Measurements from ENCODE around the gene FGF11. TPM values are rescaled to one million over a fixed set of nuclear protein-coding genes. Genes with fewer than 3 reads are reported as not detected.
A peak's percentile ranks its signal among the peaks of the same experiment; 100 is the strongest.

Gene FGF11
- total and polyA plus RNA-seq, 2 donors (not counting 3 experiments of a cell fraction or from before 2014, with no cell fraction given): 0.70 TPM; not detected in 1

- Histone ChIP-seq H3K9ac (replicated peaks; ENCODE audit: extremely low read depth, insufficient read depth, low read length) (no peak overlapping the region), H3K27ac (ENCODE audit: insufficient read depth, low read depth, low read length) (no peak overlapping the region), H3K4me1 (ENCODE audit: control insufficient read depth, extremely low read depth, insufficient read depth, low read length) (peaks cover 11% of the 10 kb centered on the region), H3K36me3 (ENCODE audit: control insufficient read depth in 2 of 2, extremely low read depth in 1 of 2, insufficient read depth in 2 of 2, low read length in 2 of 2) (no peaks in the 10 kb centered on the region), H2AFZ (ENCODE audit: low read depth, low read length) (peak overlapping the region; percentile 71), H4K20me1 (replicated peaks; ENCODE audit: control insufficient read depth, extremely low read depth, insufficient read depth, low read length) (no peaks in the 10 kb centered on the region), H3K4me2 (ENCODE audit: insufficient read depth, low read length) (peak overlapping the region; percentile 67), H3K9me1 (replicated peaks; ENCODE audit: control insufficient read depth, extremely low read depth, insufficient read depth, low read length) (no peaks in the 10 kb centered on the region), H3K9me3 (replicated peaks; ENCODE audit: control insufficient read depth, insufficient read depth, low read length) (no peaks in the 10 kb centered on the region), H3K4me3 (replicated peaks in 1 of 3; ENCODE audit: insufficient read depth in 1 of 3, low read depth in 1 of 3, low read length in 3 of 3) (peak overlapping the region in 1 of 3 experiments; percentile 25), H3K79me2 (ENCODE audit: control insufficient read depth, insufficient read depth, low read length) (no peaks in the 10 kb centered on the region), H3K27me3 (ENCODE audit: control insufficient read depth in 2 of 2, insufficient read depth in 2 of 2, low read length in 2 of 2) (peaks cover 19 to 23% of the 10 kb centered on the region in 2 experiments)
- FAIRE-seq: peak; percentile 12
- TF ChIP-seq POLR2AphosphoS5 (IDR thresholded peaks at IDR 0.05; ENCODE audit: insufficient read depth, low read depth, low read length): no peak
- TF ChIP-seq GATA2 (IDR thresholded peaks at IDR 0.05; ENCODE audit: insufficient read depth, insufficient read length, low read depth, low read length): no peak
- no peak for TF ChIP-seq CTCF (IDR thresholded peaks at IDR 0.05; ENCODE audit: extremely low read depth in 1 of 2, insufficient read depth in 1 of 2, low read depth in 1 of 2, low read length in 2 of 2)
- TF ChIP-seq JUN (IDR thresholded peaks at IDR 0.05; ENCODE audit: borderline replicate concordance, insufficient read depth, insufficient read length, low read depth): no peak
- no peak for TF ChIP-seq EZH2 (IDR thresholded peaks at IDR 0.05; ENCODE audit: borderline replicate concordance, low read depth, low read length, severe bottlenecking)
- TF ChIP-seq MYC (IDR thresholded peaks at IDR 0.05; ENCODE audit: low read depth, low read length): no peak
- TF ChIP-seq FOS (IDR thresholded peaks at IDR 0.05; ENCODE audit: borderline replicate concordance, insufficient read depth, low read length): no peak
- no peak for TF ChIP-seq POLR2A (IDR thresholded peaks at IDR 0.05; ENCODE audit: low read depth, low read length)
- no peak for TF ChIP-seq MAX (IDR thresholded peaks at IDR 0.05; ENCODE audit: insufficient read depth, insufficient read length)
- ChIA-PET POLR2A (interaction anchor here (0.9 kb wide), 1 partner anchor 8 kb away, joined by 3 read pairs; no protein-coding TSS in a partner anchor), CTCF (interaction anchor here (1.0 to 4.1 kb wide), 4 partner anchors 9 to 115 kb away, joined by 3 to 30 read pairs (median 6); partner anchors contain the start of genes TMEM102 and TMEM256)
- no peak for DNase-seq (ENCODE audit: low read depth, low spot score)
- intact Hi-C loops (cut with micrococcal nuclease): loop anchor here (1.0 kb wide), 1 partner anchor 10 kb away; no protein-coding TSS in a partner anchor
- dilution Hi-C loops (cut with MboI; ENCODE audit: extremely low pct_ligation_motif_present, low sequenced_read_pairs): no loop called here
- BruUV-seq (replicated peaks): no TSS peak
Measured at GRCh38 chr17:7445619-7445968, 6.3 kb downstream of the FGF11 start.
